ENCODE results near the gene TNRC6A. TPM values are rescaled to one million over a fixed set of nuclear protein-coding genes. Genes with fewer than 3 reads are reported as not detected.

Gene TNRC6A
- total and polyA plus RNA-seq, 9 of the 15 experiments (the other 6 are each of a cell fraction or from before 2014, with no cell fraction given), result 3.4 to 32.1 (median 26.6) TPM

DNA sequence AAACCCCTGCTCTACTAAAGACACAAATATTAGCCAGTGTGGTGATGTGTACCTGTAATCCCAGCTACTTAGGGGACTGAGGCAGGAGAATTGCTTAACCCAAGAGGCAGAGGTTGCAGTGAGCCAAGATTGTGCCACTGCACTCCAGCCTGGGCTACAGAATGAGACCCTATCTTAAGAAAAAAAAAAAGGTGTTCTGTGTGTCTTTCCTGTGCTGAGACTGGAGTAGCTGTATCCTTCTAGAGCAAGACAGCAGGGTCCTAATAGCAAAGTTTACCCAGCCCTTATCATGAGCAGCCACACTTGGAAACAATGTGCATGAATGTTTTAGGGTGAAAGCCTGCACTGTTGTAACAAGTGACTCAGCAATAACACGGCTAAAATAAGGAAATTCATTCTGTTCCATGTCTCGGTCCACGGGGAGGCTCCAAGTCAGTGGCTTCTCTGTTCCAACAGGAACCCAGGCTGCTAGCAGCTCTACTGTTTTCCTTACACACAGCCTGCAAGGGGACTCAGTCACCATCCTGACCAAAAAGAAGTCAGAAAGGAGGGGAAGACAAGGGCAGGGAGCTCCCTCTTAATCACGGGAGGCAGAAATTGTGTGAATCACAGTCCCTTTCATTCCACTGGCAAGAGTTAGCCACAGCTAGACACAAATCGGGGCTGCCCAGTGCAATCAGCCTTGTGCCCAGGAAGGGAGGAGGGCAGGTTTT, 109.3 kb downstream of the TNRC6A start (continued):
- TF ChIP-seq THAP7 (CRISPR knock-in tag; IDR thresholded peaks at IDR 0.05) (no peak), GTF2E2 (tag; IDR thresholded peaks at IDR 0.05) (no peak), THRA (IDR thresholded peaks at IDR 0.05) (no peak), ADNP (tag; IDR thresholded peaks at IDR 0.05) (peak; percentile 61), MCM7 (IDR thresholded peaks at IDR 0.05) (no peak), PCBP1 (IDR thresholded peaks at IDR 0.05; ENCODE audit: low read depth, low read length, poor library complexity, severe bottlenecking) (no peak), YY1 (IDR thresholded peaks at IDR 0.05; ENCODE audit: borderline replicate concordance in 1 of 3, control insufficient read depth in 1 of 3, extremely low read depth in 1 of 3, insufficient read depth in 3 of 3, insufficient read length in 1 of 3, insufficient replicate concordance in 2 of 3, low read depth in 1 of 3, low read length in 2 of 3) (no peak), SMAD2 (IDR thresholded peaks at IDR 0.05; ENCODE audit: low read depth, low read length) (no peak), TBP (optimal IDR thresholded peaks at IDR 0.05; ENCODE audit: low read depth, low read length) (no peak), ZNF133 (CRISPR knock-in tag; IDR thresholded peaks at IDR 0.05) (no peak), HDAC6 (IDR thresholded peaks at IDR 0.05; ENCODE audit: low read depth, low read length) (no peak), RBM34 (IDR thresholded peaks at IDR 0.05; ENCODE audit: borderline replicate concordance, insufficient read depth, low read length) (no peak), CBX3 (IDR thresholded peaks at IDR 0.05; ENCODE audit: borderline replicate concordance in 1 of 2, low read length in 2 of 2) (peak in 1 of 2 experiments; percentile 80; a peak in 1 of 3 replicates), ZKSCAN1 (IDR thresholded peaks at IDR 0.05; ENCODE audit: low read depth, low read length) (no peak), CBX5 (IDR thresholded peaks at IDR 0.05; ENCODE audit: borderline replicate concordance, low read depth) (no peak), ZNF316 (IDR thresholded peaks at IDR 0.05) (peak; percentile 99), SRSF1 (IDR thresholded peaks at IDR 0.05; ENCODE audit: low read depth, low read length) (no peak), EP300 (IDR thresholded peaks at IDR 0.05; ENCODE audit: low read length) (peak; percentile 95), RCOR1 (IDR thresholded peaks at IDR 0.05; ENCODE audit: borderline replicate concordance in 1 of 2, low read depth in 2 of 2, low read length in 2 of 2) (peak in 1 of 2 experiments; percentile 94; a peak in 2 of 4 replicates), CBFA2T2 (conservative IDR thresholded peaks at IDR 0.05) (peak; percentile 92), DNMT1 (IDR thresholded peaks at IDR 0.05) (no peak), COPS2 (conservative IDR thresholded peaks at IDR 0.05) (no peak), STAG1 (CRISPR knock-in tag; IDR thresholded peaks at IDR 0.05; ENCODE audit: borderline replicate concordance) (no peak), RBM39 (optimal IDR thresholded peaks at IDR 0.05; ENCODE audit: low read depth, low read length) (no peak)
- TF ChIP-seq, protein P1, sequence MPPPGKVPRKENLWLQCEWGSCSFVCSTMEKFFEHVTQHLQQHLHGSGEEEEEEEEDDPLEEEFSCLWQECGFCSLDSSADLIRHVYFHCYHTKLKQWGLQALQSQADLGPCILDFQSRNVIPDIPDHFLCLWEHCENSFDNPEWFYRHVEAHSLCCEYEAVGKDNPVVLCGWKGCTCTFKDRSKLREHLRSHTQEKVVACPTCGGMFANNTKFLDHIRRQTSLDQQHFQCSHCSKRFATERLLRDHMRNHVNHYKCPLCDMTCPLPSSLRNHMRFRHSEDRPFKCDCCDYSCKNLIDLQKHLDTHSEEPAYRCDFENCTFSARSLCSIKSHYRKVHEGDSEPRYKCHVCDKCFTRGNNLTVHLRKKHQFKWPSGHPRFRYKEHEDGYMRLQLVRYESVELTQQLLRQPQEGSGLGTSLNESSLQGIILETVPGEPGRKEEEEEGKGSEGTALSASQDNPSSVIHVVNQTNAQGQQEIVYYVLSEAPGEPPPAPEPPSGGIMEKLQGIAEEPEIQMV (tag; conservative IDR thresholded peaks at IDR 0.05; ENCODE audit: low read depth), result no peak
